Stimulated activated CD4-positive, alpha-beta T cell treated with anti-CD3 and anti-CD28 coated beads, Interleukin-15, amount 100 ng/mL, for 48 hours (primary cell): ENCODE results near the gene WDR27.
"Not testable (repeated sequence)": the region's sequence is repeated elsewhere in the genome, so short reads cannot be mapped to it uniquely, and the experiment has no call there.

ENCODE experiments used
- DNase-seq, 2 donors: peaks; one replicate each; pipeline ENCODE4 v3.0.0-alpha.2; 2020; ENCODE audit warnings: low read depth in 2 of 2

WDR27 gene

GRCh38 chr6:169661391-169661756, 40.5 kb downstream of the WDR27 start:
- no peak for DNase-seq

- no peak for DNase-seq
Observed at GRCh38 chr6:169660751-169661390, 41.0 kb downstream of the WDR27 start.

- no peak for DNase-seq
Observed at GRCh38 chr6:169659820-169660610, 41.8 kb downstream of the WDR27 start.

- no peak for DNase-seq
Observed at GRCh38 chr6:169657284-169657610, 44.6 kb downstream of the WDR27 start.

- DNase-seq = no peak
Observed at GRCh38 chr6:169656546-169657283, 45.1 kb downstream of the WDR27 start.

- peak; percentile 22 to 43 for DNase-seq
Observed at GRCh38 chr6:169654598-169655391, 47.0 kb downstream of the WDR27 start.

- no peak for DNase-seq
Observed at GRCh38 chr6:169653691-169654090, 48.1 kb downstream of the WDR27 start.

GRCh38 chr6:169652896-169653295, 48.9 kb downstream of the WDR27 start:
- DNase-seq = no peak

- DNase-seq = no peak
Observed at GRCh38 chr6:169651498-169651897, 50.3 kb downstream of the WDR27 start.

- DNase-seq = no peak
Observed at GRCh38 chr6:169650959-169651292, 50.9 kb downstream of the WDR27 start.

- no peak for DNase-seq
Observed at GRCh38 chr6:169650241-169650958, 51.4 kb downstream of the WDR27 start.

GRCh38 chr6:169648617-169649016, 53.2 kb downstream of the WDR27 start:
- DNase-seq = no peak

GRCh38 chr6:169648092-169648491, 53.7 kb downstream of the WDR27 start:
- no peak for DNase-seq

- no peak for DNase-seq
Observed at GRCh38 chr6:169647637-169648036, 54.2 kb downstream of the WDR27 start.

GRCh38 chr6:169646906-169647567, 54.8 kb downstream of the WDR27 start:
- no peak for DNase-seq

GRCh38 chr6:169645459-169645858, 56.4 kb downstream of the WDR27 start:
- not testable (repeated sequence) for DNase-seq

GRCh38 chr6:169643521-169643920, 58.3 kb downstream of the WDR27 start:
- no peak for DNase-seq

GRCh38 chr6:169642455-169642854, 59.4 kb downstream of the WDR27 start:
- DNase-seq = no peak

GRCh38 chr6:169641461-169642085, 60.3 kb downstream of the WDR27 start:
- no peak for DNase-seq

- DNase-seq = no peak
Observed at GRCh38 chr6:169640983-169641382, 60.8 kb downstream of the WDR27 start.
